Measurements from ENCODE around the gene TEX14.

TEX14 gene

GRCh38 chr17:58621174-58621573, 70.7 kb downstream of the TEX14 start:
- TF ChIP-seq CTCF (IDR thresholded peaks at IDR 0.05; ENCODE audit: insufficient read depth, low read length, missing control alignments): no peak
- H3K4me3 ChIP-seq (ENCODE audit: low read depth, low read length): no peak overlapping the region
- no peak for DNase-seq (ENCODE audit: low read depth, low spot score)
- POLR2A ChIA-PET: interaction anchor here (0.9 kb wide), 1 partner anchor 10 kb away, joined by 3 read pairs; no protein-coding TSS in a partner anchor
- CTCF ChIA-PET: interaction anchor here (0.5 to 0.7 kb wide), 2 partner anchors 19 to 458 kb away, joined by 3 read pairs; no protein-coding TSS in a partner anchor

- CTCF ChIA-PET: interaction anchor here (1.6 kb wide), 1 partner anchor 41 kb away, joined by 5 read pairs; no protein-coding TSS in a partner anchor
- POLR2A ChIA-PET: no interaction called here
- no peak overlapping the region for H3K4me3 ChIP-seq (ENCODE audit: low read depth, low read length)
- DNase-seq (ENCODE audit: low read depth, low spot score): no peak
- TF ChIP-seq CTCF (IDR thresholded peaks at IDR 0.05; ENCODE audit: insufficient read depth, low read length, missing control alignments): no peak
Measured at GRCh38 chr17:58618336-58618735, 73.5 kb downstream of the TEX14 start.

- H3K4me3 ChIP-seq (ENCODE audit: low read depth, low read length): no peak overlapping the region
- POLR2A ChIA-PET: no interaction called here
- CTCF ChIA-PET: interaction anchor here (1.4 kb wide), 1 partner anchor 28 kb away, joined by 3 read pairs; no protein-coding TSS in a partner anchor
Measured at GRCh38 chr17:58617563-58617962, 74.3 kb downstream of the TEX14 start.

GRCh38 chr17:58615768-58616659, 75.8 kb downstream of the TEX14 start:
- H3K4me3 ChIP-seq (ENCODE audit: low read depth, low read length): no peak overlapping the region
- no peak for DNase-seq (ENCODE audit: low read depth, low spot score)
- POLR2A ChIA-PET: interaction anchor here (2.8 kb wide), 1 partner anchor 15 kb away, joined by 8 read pairs; no protein-coding TSS in a partner anchor
- no peak for TF ChIP-seq CTCF (IDR thresholded peaks at IDR 0.05; ENCODE audit: insufficient read depth, low read length, missing control alignments)
- CTCF ChIA-PET: interaction anchor here (1.4 kb wide), 1 partner anchor 26 kb away, joined by 3 read pairs; no protein-coding TSS in a partner anchor

More at GRCh38 chr17:58617563-58617962, 74.3 kb downstream of the TEX14 start:
- no peak for DNase-seq (ENCODE audit: low read depth, low spot score)
- no peak for TF ChIP-seq CTCF (IDR thresholded peaks at IDR 0.05; ENCODE audit: insufficient read depth, low read length, missing control alignments)

- POLR2A ChIA-PET: interaction anchor here (2.8 kb wide), 1 partner anchor 16 kb away, joined by 8 read pairs; no protein-coding TSS in a partner anchor
- DNase-seq (ENCODE audit: low read depth, low spot score): no peak
- H3K4me3 ChIP-seq (ENCODE audit: low read depth, low read length): no peak overlapping the region
- no peak for TF ChIP-seq CTCF (IDR thresholded peaks at IDR 0.05; ENCODE audit: insufficient read depth, low read length, missing control alignments)
- CTCF ChIA-PET: interaction anchor here (1.1 kb wide), 1 partner anchor 27 kb away, joined by 3 read pairs; no protein-coding TSS in a partner anchor
Measured at GRCh38 chr17:58614859-58615459, 76.9 kb downstream of the TEX14 start.

Measured in AG04449 (cell line).